HepG2 (cell line): ENCODE measurements around the gene MYL6. TPM values are rescaled to one million over a fixed set of nuclear protein-coding genes. Genes with fewer than 3 reads are reported as not detected.
A peak's percentile ranks its signal among the peaks of the same experiment; 100 is the strongest.

Source experiments
- CENPBD1 ChIP-seq: sonication (generic); formaldehyde crosslinking; IDR thresholded peaks from 2 replicates; pipeline ENCODE4 v1.8.0; 2022; ENCODE audit warnings: missing genetic modification reagents, low read depth, mild to moderate bottlenecking, borderline replicate concordance
- IRF2 ChIP-seq: IDR thresholded peaks from 2 replicates; pipeline ENCODE4 v1.6.1; 2018; ENCODE audit warnings: missing genetic modification reagents, missing compliant biosample characterization
- MTA3 ChIP-seq: sonication (generic); formaldehyde crosslinking; IDR thresholded peaks from 2 replicates; pipeline ENCODE4 v1.4.0; 2020; ENCODE audit warnings: missing genetic modification reagents
- PHF21A ChIP-seq: sonication (generic); formaldehyde crosslinking; IDR thresholded peaks from 2 replicates; pipeline ENCODE4 v1.5.0; 2020; ENCODE audit warnings: mild to moderate bottlenecking, missing genetic modification reagents
- SMAD1 ChIP-seq: sonication (generic); formaldehyde crosslinking; IDR thresholded peaks from 2 replicates; pipeline ENCODE4 v1.4.0; 2020; ENCODE audit warnings: missing genetic modification reagents, low read depth, mild to moderate bottlenecking, borderline replicate concordance
- ZNF281 ChIP-seq: sonication (generic); formaldehyde crosslinking; IDR thresholded peaks from 2 replicates; pipeline ENCODE4 v1.4.0; 2020; ENCODE audit warnings: missing genetic modification reagents, borderline replicate concordance
- ZNF407 ChIP-seq: sonication (generic); formaldehyde crosslinking; IDR thresholded peaks from one replicate; pipeline ENCODE4 v1.5.1; 2020; ENCODE audit warnings: mild to moderate bottlenecking, missing genetic modification reagents; ENCODE audit errors: not compliant biosample characterization
- ZNF570 ChIP-seq: sonication (generic); formaldehyde crosslinking; IDR thresholded peaks from 2 replicates; pipeline ENCODE4 v1.4.0; 2020; ENCODE audit warnings: mild to moderate bottlenecking, missing genetic modification reagents, borderline replicate concordance
- ZNF576 ChIP-seq: sonication (generic); formaldehyde crosslinking; IDR thresholded peaks from 2 replicates; pipeline ENCODE4 v1.4.0; 2020; ENCODE audit warnings: mild to moderate bottlenecking, missing genetic modification reagents
- ZNF615 ChIP-seq: sonication (generic); formaldehyde crosslinking; IDR thresholded peaks from 2 replicates; pipeline ENCODE4 v1.5.0; 2020; ENCODE audit warnings: mild to moderate bottlenecking, missing genetic modification reagents, borderline replicate concordance
- ZNF710 ChIP-seq: sonication (generic); formaldehyde crosslinking; IDR thresholded peaks from 2 replicates; pipeline ENCODE4 v1.5.0; 2020; ENCODE audit warnings: mild to moderate bottlenecking, missing genetic modification reagents, borderline replicate concordance
- ZNF724P ChIP-seq: sonication (generic); formaldehyde crosslinking; IDR thresholded peaks from 2 replicates; pipeline ENCODE4 v1.8.0; 2022; ENCODE audit warnings: missing genetic modification reagents, borderline replicate concordance
- ZSCAN29 ChIP-seq: sonication (generic); formaldehyde crosslinking; conservative IDR thresholded peaks from 2 replicates; pipeline ENCODE4 v1.4.0; 2020; ENCODE audit warnings: mild to moderate bottlenecking, missing genetic modification reagents
- polyA plus RNA-seq, 8 experiments: library from polyadenylated mRNA; depleted of rRNA in 3 of 8; stranded (reverse) in 7 of 8; unstranded in 1 of 8; fragments of >200 nt; fragmentation: Illumina TruSeq in 4 of 8; extraction: Trizol in 4 of 8; gene quantifications; 2 replicates each; pipeline versions ENCODE4 v1.2.1 to v1.2.3, GENCODE V29; 2011 to 2016; ENCODE audit warnings: low read depth in 4 of 8, missing spikeins in 1 of 8, mixed read lengths in 1 of 8; ENCODE audit not compliant: insufficient read depth in 1 of 8
- total RNA-seq, 5 experiments: library from RNA; depleted of rRNA; stranded (reverse); fragments of >200 nt; fragmentation: Illumina TruSeq; extraction: Trizol; gene quantifications; 2 replicates each; pipeline ENCODE4 v1.2.3, GENCODE V29; 2016; ENCODE audit warnings: low read depth in 1 of 5

The MYL6 gene
- total and polyA plus RNA-seq, 2 of the 13 experiments (the other 11 are each of a cell fraction or from before 2014, with no cell fraction given), result 1,127 to 1,192 TPM

- TF ChIP-seq ZNF407 (CRISPR knock-in tag) (no peak), PHF21A (CRISPR knock-in tag) (peak; percentile 88), SMAD1 (CRISPR knock-in tag) (0 out of 2 replicates have a peak, but pooled peaks have one; percentile 58), ZSCAN29 (no peak), CENPBD1 (CRISPR knock-in tag) (no peak), ZNF724P (peak; percentile 82), ZNF615 (CRISPR knock-in tag) (peak; percentile 86; the same call in 1 of the 2 replicates), ZNF710 (CRISPR knock-in tag) (peak; percentile 57; the same call in 1 of the 2 replicates), ZNF576 (CRISPR knock-in tag) (no peak), IRF2 (CRISPR knock-in tag) (peak; percentile 96; the same call in 1 of the 2 replicates), ZNF570 (no peak), ZNF281 (CRISPR knock-in tag) (no peak), MTA3 (CRISPR knock-in tag) (no peak)
Measured at GRCh38 chr12:56117778-56118687, 40.1 kb upstream of the MYL6 start, which contains the start of gene ZC3H10 (continued).
